ENCODE measurements around the gene SDCCAG8.

The SDCCAG8 gene

GRCh38 chr1:243254233-243254926 lies 1.5 kb upstream of the SDCCAG8 start:
- DNase-seq (ENCODE audit: low read depth): peak; percentile 55

- DNase-seq (ENCODE audit: low read depth): peak; percentile 88
These were observed 682 bp upstream of the SDCCAG8 start, which contains the start of gene CEP170 for GRCh38 chr1:243254927-243255790. CEP170 (minus strand) TSS chr1:243255281; CDS start chr1:243225280, 30,001 bp downstream.

DNA sequence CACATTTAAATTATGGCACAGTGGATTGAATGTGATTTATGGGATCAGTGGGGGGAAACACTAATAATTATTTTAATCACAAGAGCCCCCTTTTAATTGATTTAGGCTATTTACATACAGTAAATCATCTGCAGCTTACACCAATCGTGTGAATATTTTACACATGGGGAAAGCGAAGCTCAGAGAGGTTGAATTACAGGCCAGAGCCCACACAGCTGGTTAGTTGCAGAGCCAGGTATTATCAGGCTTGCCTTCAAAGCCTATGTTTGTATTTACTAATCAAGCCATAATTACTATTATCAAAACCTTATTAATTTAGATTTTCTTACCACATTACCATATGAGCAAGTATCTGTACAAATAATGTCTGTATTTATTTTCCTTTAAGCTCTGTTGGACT lies 749 bp downstream of the SDCCAG8 start:
- DNase-seq (ENCODE audit: low read depth): no peak

- DNase-seq (ENCODE audit: low read depth): no peak
These were observed 1.3 kb downstream of the SDCCAG8 start for GRCh38 chr1:243257189-243257588.

DNA sequence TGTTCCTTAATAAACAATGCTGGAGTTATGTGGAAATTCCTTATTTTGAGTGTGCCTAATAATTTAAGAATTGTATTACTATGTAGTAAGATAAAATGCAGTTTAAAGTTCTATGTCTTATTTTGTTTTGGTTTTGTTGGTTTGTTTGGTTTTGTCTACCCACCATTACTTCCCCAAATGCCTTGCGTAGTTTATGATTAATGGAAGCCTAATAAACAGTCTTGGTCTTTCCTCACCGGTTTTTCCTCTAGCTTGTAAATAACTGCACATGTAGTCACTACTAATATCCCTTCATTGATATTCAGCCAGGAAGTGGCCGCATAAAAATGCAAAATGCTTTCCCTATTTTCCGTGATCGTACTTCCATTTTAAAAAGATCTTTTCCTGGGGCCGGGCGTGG lies 2.9 kb downstream of the SDCCAG8 start:
- no peak for DNase-seq (ENCODE audit: low read depth)

- no peak for DNase-seq (ENCODE audit: low read depth)
These were observed 4.5 kb downstream of the SDCCAG8 start for GRCh38 chr1:243260221-243260880.

- no peak for DNase-seq (ENCODE audit: low read depth)
These were observed 5.5 kb downstream of the SDCCAG8 start for GRCh38 chr1:243261390-243261789.

GRCh38 chr1:243264717-243265116 lies 8.9 kb downstream of the SDCCAG8 start:
- no peak for DNase-seq (ENCODE audit: low read depth)

DNA sequence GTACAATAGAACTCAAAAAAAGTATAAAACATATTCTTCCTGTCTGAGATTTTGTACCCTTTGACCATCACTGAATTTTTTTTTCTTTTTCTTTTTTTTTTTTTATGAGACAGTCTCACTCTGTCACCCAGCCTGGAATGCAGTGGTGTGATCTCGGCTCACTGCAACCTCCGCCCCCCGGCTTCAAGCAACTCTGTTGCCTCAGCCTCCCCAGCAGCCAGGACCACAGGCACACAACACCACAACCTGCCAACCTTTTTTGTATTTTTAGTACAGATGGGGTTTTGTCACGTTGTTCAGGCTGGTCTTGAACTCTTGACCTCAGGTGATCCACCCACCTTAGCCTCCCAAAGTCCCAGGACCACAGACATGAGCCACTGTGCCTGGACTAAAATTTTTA lies 10.4 kb downstream of the SDCCAG8 start:
- no peak for DNase-seq (ENCODE audit: low read depth)

- no peak for DNase-seq (ENCODE audit: low read depth)
These were observed 11.6 kb downstream of the SDCCAG8 start for GRCh38 chr1:243267471-243267880.

GRCh38 chr1:243267914-243268653 lies 12.2 kb downstream of the SDCCAG8 start:
- no peak for DNase-seq (ENCODE audit: low read depth)

DNA sequence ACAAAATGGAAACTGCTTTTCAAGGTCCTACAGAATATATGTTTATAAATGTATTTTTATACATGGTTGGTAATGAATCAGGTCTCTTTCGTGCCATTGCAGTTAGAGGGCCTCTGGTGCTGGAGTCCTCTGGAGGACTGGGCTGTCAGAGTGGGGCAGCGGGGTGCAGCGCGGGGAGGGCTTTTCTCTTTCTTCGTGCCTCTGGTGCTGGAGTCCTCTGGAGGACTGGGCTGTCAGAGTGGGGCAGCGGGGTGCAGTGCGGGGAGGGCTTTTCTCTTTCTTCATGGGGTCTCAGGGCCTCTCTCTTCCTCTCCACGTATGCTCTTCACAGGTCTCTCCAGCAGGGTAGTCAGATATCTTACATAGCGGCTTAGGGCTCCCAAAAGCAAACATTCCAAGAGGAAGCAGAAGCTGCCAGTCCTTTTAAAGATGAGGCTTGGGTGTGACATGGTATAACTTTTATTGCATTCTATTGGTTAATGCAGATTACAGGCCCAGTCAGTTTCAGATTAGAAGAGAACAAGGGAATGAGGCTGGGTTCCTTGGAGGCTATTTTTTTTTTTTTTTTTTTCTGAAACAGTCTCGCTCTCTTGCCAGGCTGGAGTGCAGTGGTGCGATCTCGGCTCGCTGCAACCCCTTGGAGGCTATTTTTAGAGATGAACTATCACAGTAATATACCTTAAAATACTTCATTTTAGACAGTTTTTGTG lies 13.1 kb downstream of the SDCCAG8 start:
- DNase-seq (ENCODE audit: low read depth): no peak

DNA sequence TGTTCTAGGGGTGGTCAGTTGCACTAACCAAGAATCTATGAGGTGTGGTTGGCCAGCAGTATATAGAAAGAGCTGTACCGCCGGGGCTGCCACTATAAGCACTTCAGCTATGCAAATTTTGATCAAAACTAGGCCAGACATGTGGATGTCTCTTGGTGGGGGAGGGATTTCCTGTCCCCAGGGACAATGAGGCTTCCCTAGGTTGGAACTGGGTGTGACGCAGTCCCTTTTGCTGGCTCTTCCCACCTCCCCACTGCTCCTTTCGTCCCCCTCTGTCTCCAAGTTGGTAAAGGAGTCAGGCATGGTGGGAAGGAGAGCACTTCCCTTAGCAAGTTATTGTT lies 13.6 kb downstream of the SDCCAG8 start:
- DNase-seq (ENCODE audit: low read depth): no peak

GRCh38 chr1:243270097-243270864 lies 14.4 kb downstream of the SDCCAG8 start:
- DNase-seq (ENCODE audit: low read depth): no peak

DNA sequence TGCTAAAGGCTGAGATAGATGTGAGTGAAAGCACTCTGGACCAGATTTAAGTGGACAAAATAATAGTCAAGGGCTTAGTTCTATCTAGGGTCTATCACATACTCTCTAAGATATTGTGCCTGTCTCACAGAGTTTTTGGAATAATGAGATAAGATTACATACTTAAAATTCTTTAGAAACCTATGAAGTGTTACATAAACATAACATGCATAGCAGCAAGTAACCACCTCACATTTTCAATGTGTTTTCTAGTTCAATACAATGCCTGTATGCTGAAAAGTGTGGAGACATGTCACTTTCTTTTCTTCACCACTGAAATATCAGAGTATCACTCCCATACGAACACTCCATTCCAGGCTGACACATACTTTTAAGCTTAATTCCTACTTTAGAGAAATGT lies 16.2 kb downstream of the SDCCAG8 start:
- no peak for DNase-seq (ENCODE audit: low read depth)

- no peak for DNase-seq (ENCODE audit: low read depth)
These were observed 16.6 kb downstream of the SDCCAG8 start for GRCh38 chr1:243272401-243272800.

- no peak for DNase-seq (ENCODE audit: low read depth)
These were observed 17.7 kb downstream of the SDCCAG8 start for GRCh38 chr1:243273506-243273905.

DNA sequence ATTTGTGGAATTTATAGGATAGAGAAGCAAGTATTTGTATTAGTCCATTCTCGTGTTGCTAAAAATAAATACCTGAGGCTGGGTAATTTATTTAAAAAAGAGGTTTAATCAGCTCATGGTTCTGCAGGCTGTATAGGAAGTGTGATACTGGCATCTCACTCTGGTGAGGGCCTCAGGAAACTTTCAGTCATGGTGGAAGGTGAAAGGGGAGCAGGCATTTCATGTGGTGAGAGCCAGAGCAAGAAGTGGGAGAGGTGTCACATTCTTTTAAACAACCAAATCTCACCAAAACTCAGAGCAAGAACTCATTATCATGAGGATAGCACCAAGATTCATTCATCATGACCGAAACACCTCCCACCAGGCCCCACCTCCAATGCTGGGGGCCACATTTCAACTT lies 18.1 kb downstream of the SDCCAG8 start:
- no peak for DNase-seq (ENCODE audit: low read depth)

GRCh38 chr1:243275316-243275715 lies 19.5 kb downstream of the SDCCAG8 start:
- DNase-seq (ENCODE audit: low read depth): no peak

GRCh38 chr1:243280571-243281129 lies 24.8 kb downstream of the SDCCAG8 start:
- DNase-seq (ENCODE audit: low read depth): no peak

Measured in stimulated activated CD8-positive, alpha-beta memory T cell treated with anti-CD3 and anti-CD28 coated beads, Interleukin-4, amount 100 ng/mL, for 24 hours (primary cell).